Left ventricle myocardium inferior (tissue), 1 donor: ENCODE data around the gene CCDC149. TPM values are rescaled to one million over a fixed set of nuclear protein-coding genes. Genes with fewer than 3 reads are reported as not detected.

Experiments
- DNase-seq: peaks from one replicate; pipeline ENCODE4 v3.0.0-alpha.2; 2020
- H3K27ac ChIP-seq: fragments of 200-600 bp; replicated peaks from 2 replicates; pipeline ENCODE4 v1.8.0; 2021
- H3K27me3 ChIP-seq: fragments of 200-600 bp; 2 replicates; pipeline ENCODE4 v1.8.0; 2021; ENCODE audit warnings: low read depth
- H3K36me3 ChIP-seq: fragments of 200-600 bp; 2 replicates; pipeline ENCODE4 v1.8.0; 2021
- H3K4me1 ChIP-seq: fragments of 200-600 bp; 2 replicates; pipeline ENCODE4 v1.8.0; 2021
- H3K4me3 ChIP-seq: fragments of 200-600 bp; 2 replicates; pipeline ENCODE4 v1.8.0; 2021; ENCODE audit warnings: mild to moderate bottlenecking, moderate library complexity
- H3K9me3 ChIP-seq: fragments of 200-600 bp; replicated peaks from 2 replicates; pipeline ENCODE4 v1.8.0; 2021
- intact Hi-C: fragments of 100-400 bp; cut with micrococcal nuclease; formaldehyde crosslinking; loops from one replicate; pipeline ENCODE4 v1.11.0; 2022
- total RNA-seq: library from RNA; stranded (reverse); fragmentation: NEBNext Ultra II Directional; extraction: Animal tissue kit (Norgen Biotek cat#: 25700); gene quantifications from one replicate; pipeline ENCODE4 v1.2.1, GENCODE V29; 2021
- TF ChIP-seq, protein P1 (sequence below): fragments of 200-600 bp; IDR thresholded peaks from 2 replicates; pipeline ENCODE4 v1.8.0; 2021; ENCODE audit warnings: antibody characterized with exemption, mild to moderate bottlenecking, borderline replicate concordance
- donor health status: DM: no; HTN: yes; CAD: no; lungs with severe emphysema.

CCDC149 gene
- total RNA-seq, 1 donor from 2014 or later = 9.0 TPM

- TF ChIP-seq, protein P1, sequence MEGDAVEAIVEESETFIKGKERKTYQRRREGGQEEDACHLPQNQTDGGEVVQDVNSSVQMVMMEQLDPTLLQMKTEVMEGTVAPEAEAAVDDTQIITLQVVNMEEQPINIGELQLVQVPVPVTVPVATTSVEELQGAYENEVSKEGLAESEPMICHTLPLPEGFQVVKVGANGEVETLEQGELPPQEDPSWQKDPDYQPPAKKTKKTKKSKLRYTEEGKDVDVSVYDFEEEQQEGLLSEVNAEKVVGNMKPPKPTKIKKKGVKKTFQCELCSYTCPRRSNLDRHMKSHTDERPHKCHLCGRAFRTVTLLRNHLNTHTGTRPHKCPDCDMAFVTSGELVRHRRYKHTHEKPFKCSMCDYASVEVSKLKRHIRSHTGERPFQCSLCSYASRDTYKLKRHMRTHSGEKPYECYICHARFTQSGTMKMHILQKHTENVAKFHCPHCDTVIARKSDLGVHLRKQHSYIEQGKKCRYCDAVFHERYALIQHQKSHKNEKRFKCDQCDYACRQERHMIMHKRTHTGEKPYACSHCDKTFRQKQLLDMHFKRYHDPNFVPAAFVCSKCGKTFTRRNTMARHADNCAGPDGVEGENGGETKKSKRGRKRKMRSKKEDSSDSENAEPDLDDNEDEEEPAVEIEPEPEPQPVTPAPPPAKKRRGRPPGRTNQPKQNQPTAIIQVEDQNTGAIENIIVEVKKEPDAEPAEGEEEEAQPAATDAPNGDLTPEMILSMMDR = no peak
- DNase-seq = no peak
- Histone ChIP-seq H3K4me3 (no peak overlapping the region), H3K9me3 (no peaks in the 10 kb centered on the region), H3K27me3 (no peaks in the 10 kb centered on the region), H3K27ac (no peak overlapping the region), H3K4me1 (peaks cover 14% of the 10 kb centered on the region), H3K36me3 (peaks cover 13% of the 10 kb centered on the region)
- intact Hi-C loops = no loop called here
Observed at GRCh38 chr4:24853142-24853541, 59.7 kb downstream of the CCDC149 start.

- TF ChIP-seq, protein P1 = no peak
- Histone ChIP-seq H3K9me3 (no peaks in the 10 kb centered on the region), H3K4me3 (no peak overlapping the region), H3K36me3 (peaks cover 13% of the 10 kb centered on the region), H3K4me1 (no peaks in the 10 kb centered on the region), H3K27ac (no peak overlapping the region), H3K27me3 (no peaks in the 10 kb centered on the region)
- no peak for DNase-seq
- intact Hi-C loops = no loop called here
Observed at GRCh38 chr4:24850674-24851073, 62.2 kb downstream of the CCDC149 start.

DNA sequence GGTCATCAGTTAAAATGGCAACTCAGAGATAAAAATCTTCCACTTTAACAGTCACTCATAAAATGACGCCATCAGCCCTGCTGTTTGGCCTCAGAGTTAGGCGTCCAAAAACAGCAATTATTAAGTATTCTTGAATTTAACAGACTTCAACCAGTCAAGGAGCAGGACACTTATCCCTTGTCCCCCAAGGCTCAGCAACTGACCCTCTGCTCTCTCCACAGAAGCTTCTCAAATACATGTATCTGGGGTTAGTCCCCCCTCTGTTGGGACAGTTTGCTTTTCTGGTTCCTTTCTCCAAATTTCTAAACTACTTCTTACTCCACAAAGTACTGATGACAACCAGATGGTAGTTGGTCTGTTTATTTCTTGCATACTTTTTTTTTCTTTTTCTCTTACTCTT lies 63.1 kb downstream of the CCDC149 start:
- TF ChIP-seq, protein P1 = no peak
- no peak overlapping the region for H3K27ac ChIP-seq
- no peaks in the 10 kb centered on the region for H3K27me3 ChIP-seq
- peaks cover 13% of the 10 kb centered on the region for H3K36me3 ChIP-seq
- no peak overlapping the region for H3K4me3 ChIP-seq
- no peaks in the 10 kb centered on the region for H3K4me1 ChIP-seq
- DNase-seq = no peak
- intact Hi-C loops = no loop called here
- no peaks in the 10 kb centered on the region for H3K9me3 ChIP-seq

DNA sequence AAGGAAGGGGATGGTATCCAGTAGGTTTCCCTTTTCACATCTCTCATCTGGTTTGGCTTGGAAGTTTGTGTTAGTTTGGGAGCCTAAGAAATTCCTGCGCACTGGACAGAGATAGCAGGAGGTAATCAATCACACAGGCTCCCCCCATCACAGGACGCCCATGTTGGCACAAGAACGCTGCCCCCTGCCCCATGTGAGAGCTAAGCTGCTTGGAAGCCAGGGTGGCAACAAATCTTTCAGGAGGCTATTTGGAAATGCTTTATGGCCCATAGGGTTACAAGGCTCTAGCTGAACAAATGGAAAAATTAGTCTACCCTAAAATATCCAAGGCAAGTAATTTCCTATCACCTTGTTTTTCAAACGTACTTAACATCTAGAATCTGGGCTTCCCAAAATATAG lies 63.5 kb downstream of the CCDC149 start:
- Histone ChIP-seq H3K4me1 (no peaks in the 10 kb centered on the region), H3K4me3 (no peak overlapping the region), H3K27me3 (no peaks in the 10 kb centered on the region), H3K27ac (no peak overlapping the region), H3K36me3 (peaks cover 13% of the 10 kb centered on the region), H3K9me3 (no peaks in the 10 kb centered on the region)
- no peak for DNase-seq
- intact Hi-C loops = no loop called here
- TF ChIP-seq, protein P1 = no peak

- no peak for DNase-seq
- TF ChIP-seq, protein P1 = no peak
- intact Hi-C loops = no loop called here
Observed at GRCh38 chr4:24846716-24847115, 66.1 kb downstream of the CCDC149 start.

GRCh38 chr4:24845902-24846301 lies 66.9 kb downstream of the CCDC149 start:
- TF ChIP-seq, protein P1 = no peak
- H3K4me1 ChIP-seq = no peaks in the 10 kb centered on the region
- H3K9me3 ChIP-seq = no peaks in the 10 kb centered on the region
- no peak for DNase-seq
- H3K4me3 ChIP-seq = no peak overlapping the region
- intact Hi-C loops = no loop called here
- H3K27me3 ChIP-seq = no peaks in the 10 kb centered on the region
- H3K27ac ChIP-seq = no peak overlapping the region
- peaks cover 11% of the 10 kb centered on the region for H3K36me3 ChIP-seq

More at GRCh38 chr4:24846716-24847115, 66.1 kb downstream of the CCDC149 start:
- no peaks in the 10 kb centered on the region for H3K4me1 ChIP-seq
- no peak overlapping the region for H3K27ac ChIP-seq
- H3K4me3 ChIP-seq = no peak overlapping the region
- no peaks in the 10 kb centered on the region for H3K27me3 ChIP-seq
- H3K9me3 ChIP-seq = no peaks in the 10 kb centered on the region
- peaks cover 13% of the 10 kb centered on the region for H3K36me3 ChIP-seq
